OCI-LY3 (cell line): Measurements from ENCODE around the gene ADRA1B.

ENCODE experiments used
- CTCF ChIP-seq: fragments of 200-600, 300-600 bp; sonication (generic); IDR thresholded peaks from 2 replicates; pipeline ENCODE4 v1.5.1; 2014; ENCODE audit warnings: antibody characterized with exemption, low read length, low read depth
- EZH2phosphoT487 ChIP-seq: fragments of 200-600 bp; shearing (Covaris generic); IDR thresholded peaks from 2 replicates; pipeline ENCODE4 v1.6.1; 2018; ENCODE audit warnings: antibody characterized with exemption, mixed run types, low read depth

- TF ChIP-seq CTCF (no peak), EZH2phosphoT487 (no peak)
Measured at GRCh38 chr5:159891371-159891770, 24.9 kb upstream of the ADRA1B start.
